ENCODE data around the gene LSM11. TPM values are rescaled to one million over a fixed set of nuclear protein-coding genes. Genes with fewer than 3 reads are reported as not detected.

The LSM11 gene
- total and polyA plus RNA-seq, 5 donors from 2014 or later, result 0.22 to 1.6 (median 0.84) TPM

- H3K27me3 Mint-ChIP-seq, result no peaks in the 10 kb centered on the region
- H3K36me3 ChIP-seq (ENCODE audit: control insufficient read depth, insufficient read depth, low read length), result peaks cover 21% of the 10 kb centered on the region
- no peaks in the 10 kb centered on the region for H3K9me3 Mint-ChIP-seq
- ATAC-seq (ENCODE audit: low read depth in 2 of 2), result no peak
- DNase-seq, result no peak
- no peaks in the 10 kb centered on the region for H3K27me3 ChIP-seq (ENCODE audit: control insufficient read depth, insufficient read depth, low read length)
- no peak overlapping the region for H3K4me3 ChIP-seq (ENCODE audit: low read depth, low read length)
- no peak overlapping the region for H3K27ac Mint-ChIP-seq
- H3K4me3 Mint-ChIP-seq, result no peak overlapping the region
- no peak overlapping the region for H3K27ac ChIP-seq (ENCODE audit: insufficient read depth, low read length, poor library complexity, severe bottlenecking)
- H3K4me1 Mint-ChIP-seq, result peaks cover 8 to 26% (median 21%) of the 10 kb centered on the region in 4 donors
- H3K9me3 ChIP-seq (ENCODE audit: control insufficient read depth in 2 of 2, low read length in 2 of 2), result no peaks in the 10 kb centered on the region
- H3K36me3 Mint-ChIP-seq, result peaks cover 29% of the 10 kb centered on the region
- H3K4me1 ChIP-seq (ENCODE audit: control insufficient read depth, insufficient read depth, low read length, poor library complexity, severe bottlenecking), result peaks cover 11% of the 10 kb centered on the region
These were observed 9.1 kb upstream of the LSM11 start for GRCh38 chr5:157734436-157734835.

DNA sequence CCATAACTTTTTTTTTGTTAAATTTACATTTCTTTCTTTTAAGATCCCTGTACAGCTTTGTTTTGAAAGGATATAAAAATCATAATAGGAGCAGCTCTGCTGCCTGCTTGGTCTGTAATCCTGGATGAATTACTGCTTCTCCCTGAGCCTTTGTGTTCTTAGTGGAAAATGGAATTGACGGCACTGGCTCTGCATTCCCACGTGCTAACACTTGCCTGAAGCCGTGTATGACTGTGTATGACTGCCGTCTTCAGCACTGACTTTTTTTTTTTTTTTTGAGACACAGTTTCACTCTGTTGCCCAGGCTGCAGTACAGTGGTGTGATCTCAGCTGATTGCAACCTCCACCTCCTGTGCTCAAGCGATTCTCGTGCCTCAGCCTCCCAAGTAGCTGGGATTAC lies 7.5 kb upstream of the LSM11 start:
- Histone ChIP-seq H3K4me3 (ENCODE audit: low read depth, low read length) (no peak overlapping the region), H3K27me3 (ENCODE audit: control insufficient read depth, insufficient read depth, low read length) (no peaks in the 10 kb centered on the region), H3K9me3 (ENCODE audit: control insufficient read depth in 2 of 2, low read length in 2 of 2) (no peaks in the 10 kb centered on the region), H3K4me1 (ENCODE audit: control insufficient read depth, insufficient read depth, low read length, poor library complexity, severe bottlenecking) (peaks cover 8% of the 10 kb centered on the region), H3K36me3 (ENCODE audit: control insufficient read depth, insufficient read depth, low read length) (peaks cover 21% of the 10 kb centered on the region), H3K27ac (ENCODE audit: insufficient read depth, low read length, poor library complexity, severe bottlenecking) (no peak overlapping the region)
- ATAC-seq (ENCODE audit: low read depth in 2 of 2), result no peak
- Mint-ChIP-seq H3K4me3 (no peak overlapping the region), H3K27me3 (no peaks in the 10 kb centered on the region), H3K9me3 (no peaks in the 10 kb centered on the region), H3K36me3 (peaks cover 29% of the 10 kb centered on the region), H3K27ac (peak overlapping the region in 1 of 3 donors; percentile 74), H3K4me1 (peaks cover 12 to 26% (median 20%) of the 10 kb centered on the region in 4 donors)
- no peak for DNase-seq

- no peaks in the 10 kb centered on the region for H3K27me3 ChIP-seq (ENCODE audit: control insufficient read depth, insufficient read depth, low read length)
- Mint-ChIP-seq H3K27me3 (no peaks in the 10 kb centered on the region), H3K4me1 (peaks cover 12 to 21% (median 19%) of the 10 kb centered on the region in 4 donors), H3K27ac (no peak overlapping the region), H3K9me3 (no peaks in the 10 kb centered on the region), H3K36me3 (peaks cover 21% of the 10 kb centered on the region), H3K4me3 (peak overlapping the region in 1 of 4 donors; percentile 62)
- H3K4me3 ChIP-seq (ENCODE audit: low read depth, low read length), result no peak overlapping the region
- DNase-seq (no peak), ATAC-seq (ENCODE audit: low read depth in 2 of 2) (no peak)
- peaks cover 21% of the 10 kb centered on the region for H3K36me3 ChIP-seq (ENCODE audit: control insufficient read depth, insufficient read depth, low read length)
- peaks cover 10% of the 10 kb centered on the region for H3K4me1 ChIP-seq (ENCODE audit: control insufficient read depth, insufficient read depth, low read length, poor library complexity, severe bottlenecking)
- no peaks in the 10 kb centered on the region for H3K9me3 ChIP-seq (ENCODE audit: control insufficient read depth in 2 of 2, low read length in 2 of 2)
- H3K27ac ChIP-seq (ENCODE audit: insufficient read depth, low read length, poor library complexity, severe bottlenecking), result no peak overlapping the region
These were observed 3.9 kb upstream of the LSM11 start for GRCh38 chr5:157739388-157740228.

DNA sequence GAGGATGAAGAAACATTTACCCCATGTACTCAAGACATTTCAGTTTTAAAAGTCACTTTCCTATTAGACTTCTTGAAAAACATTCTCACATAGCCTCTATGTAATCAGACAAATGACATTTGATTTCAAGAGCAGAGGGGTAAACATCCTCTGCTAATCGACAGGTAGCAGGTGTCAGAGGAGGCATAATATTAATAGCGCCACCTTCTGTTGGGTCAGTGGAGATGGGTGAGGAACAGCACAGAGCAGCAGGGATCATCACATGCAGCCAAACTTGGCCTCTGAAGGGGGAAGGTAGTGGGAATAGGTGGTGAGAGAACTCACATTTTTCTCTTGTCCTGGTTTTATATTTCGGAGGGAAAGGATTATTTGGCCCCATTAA lies 3.3 kb upstream of the LSM11 start:
- Histone ChIP-seq H3K36me3 (ENCODE audit: control insufficient read depth, insufficient read depth, low read length) (peaks cover 20% of the 10 kb centered on the region), H3K4me1 (ENCODE audit: control insufficient read depth, insufficient read depth, low read length, poor library complexity, severe bottlenecking) (peaks cover 16% of the 10 kb centered on the region), H3K27me3 (ENCODE audit: control insufficient read depth, insufficient read depth, low read length) (no peaks in the 10 kb centered on the region), H3K4me3 (ENCODE audit: low read depth, low read length) (no peak overlapping the region), H3K27ac (ENCODE audit: insufficient read depth, low read length, poor library complexity, severe bottlenecking) (no peak overlapping the region), H3K9me3 (ENCODE audit: control insufficient read depth in 2 of 2, low read length in 2 of 2) (no peaks in the 10 kb centered on the region)
- ATAC-seq (ENCODE audit: low read depth in 2 of 2) (no peak), DNase-seq (peak in 2 of 3 donors; percentile 51 to 68)
- H3K9me3 Mint-ChIP-seq, result no peaks in the 10 kb centered on the region
- H3K27ac Mint-ChIP-seq, result peak overlapping the region in 1 of 3 donors; percentile 85
- H3K36me3 Mint-ChIP-seq, result peaks cover 21% of the 10 kb centered on the region
- H3K4me1 Mint-ChIP-seq, result peaks cover 14 to 27% (median 24%) of the 10 kb centered on the region in 4 donors
- no peaks in the 10 kb centered on the region for H3K27me3 Mint-ChIP-seq
- H3K4me3 Mint-ChIP-seq, result peak overlapping the region in 2 of 4 donors; percentile 62 to 79

DNA sequence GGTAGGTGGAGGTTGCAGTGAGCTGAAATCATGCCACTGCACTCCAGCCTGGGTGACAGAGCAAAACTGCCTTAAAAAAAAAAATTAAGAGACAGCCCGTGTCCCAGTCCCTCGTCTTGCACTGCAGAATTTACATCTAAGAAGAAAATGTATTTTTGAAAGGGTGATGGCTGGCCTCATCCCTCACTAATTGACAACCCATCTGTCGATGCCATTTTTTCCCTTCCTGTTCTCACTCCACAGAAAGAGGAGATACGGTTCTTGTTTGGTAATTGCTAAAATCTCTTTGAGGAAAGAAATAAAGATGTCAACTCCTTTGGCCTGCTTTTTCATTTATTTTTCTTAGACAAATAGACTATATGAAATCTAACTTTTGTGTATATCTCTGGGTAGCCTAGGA lies 2.4 kb upstream of the LSM11 start:
- H3K36me3 Mint-ChIP-seq, result peaks cover 21% of the 10 kb centered on the region
- peaks cover 18% of the 10 kb centered on the region for H3K4me1 ChIP-seq (ENCODE audit: control insufficient read depth, insufficient read depth, low read length, poor library complexity, severe bottlenecking)
- no peak overlapping the region for H3K27ac ChIP-seq (ENCODE audit: insufficient read depth, low read length, poor library complexity, severe bottlenecking)
- no peaks in the 10 kb centered on the region for H3K9me3 ChIP-seq (ENCODE audit: control insufficient read depth in 2 of 2, low read length in 2 of 2)
- peak overlapping the region in 1 of 4 donors; percentile 10 for H3K4me3 Mint-ChIP-seq
- H3K9me3 Mint-ChIP-seq, result no peaks in the 10 kb centered on the region
- peaks cover 12% of the 10 kb centered on the region for H3K36me3 ChIP-seq (ENCODE audit: control insufficient read depth, insufficient read depth, low read length)
- no peaks in the 10 kb centered on the region for H3K27me3 ChIP-seq (ENCODE audit: control insufficient read depth, insufficient read depth, low read length)
- no peak overlapping the region for H3K27ac Mint-ChIP-seq
- no peaks in the 10 kb centered on the region for H3K27me3 Mint-ChIP-seq
- DNase-seq (no peak), ATAC-seq (ENCODE audit: low read depth in 2 of 2) (no peak)
- H3K4me1 Mint-ChIP-seq, result peaks cover 14 to 35% (median 28%) of the 10 kb centered on the region in 4 donors
- H3K4me3 ChIP-seq (ENCODE audit: low read depth, low read length), result no peak overlapping the region

DNA sequence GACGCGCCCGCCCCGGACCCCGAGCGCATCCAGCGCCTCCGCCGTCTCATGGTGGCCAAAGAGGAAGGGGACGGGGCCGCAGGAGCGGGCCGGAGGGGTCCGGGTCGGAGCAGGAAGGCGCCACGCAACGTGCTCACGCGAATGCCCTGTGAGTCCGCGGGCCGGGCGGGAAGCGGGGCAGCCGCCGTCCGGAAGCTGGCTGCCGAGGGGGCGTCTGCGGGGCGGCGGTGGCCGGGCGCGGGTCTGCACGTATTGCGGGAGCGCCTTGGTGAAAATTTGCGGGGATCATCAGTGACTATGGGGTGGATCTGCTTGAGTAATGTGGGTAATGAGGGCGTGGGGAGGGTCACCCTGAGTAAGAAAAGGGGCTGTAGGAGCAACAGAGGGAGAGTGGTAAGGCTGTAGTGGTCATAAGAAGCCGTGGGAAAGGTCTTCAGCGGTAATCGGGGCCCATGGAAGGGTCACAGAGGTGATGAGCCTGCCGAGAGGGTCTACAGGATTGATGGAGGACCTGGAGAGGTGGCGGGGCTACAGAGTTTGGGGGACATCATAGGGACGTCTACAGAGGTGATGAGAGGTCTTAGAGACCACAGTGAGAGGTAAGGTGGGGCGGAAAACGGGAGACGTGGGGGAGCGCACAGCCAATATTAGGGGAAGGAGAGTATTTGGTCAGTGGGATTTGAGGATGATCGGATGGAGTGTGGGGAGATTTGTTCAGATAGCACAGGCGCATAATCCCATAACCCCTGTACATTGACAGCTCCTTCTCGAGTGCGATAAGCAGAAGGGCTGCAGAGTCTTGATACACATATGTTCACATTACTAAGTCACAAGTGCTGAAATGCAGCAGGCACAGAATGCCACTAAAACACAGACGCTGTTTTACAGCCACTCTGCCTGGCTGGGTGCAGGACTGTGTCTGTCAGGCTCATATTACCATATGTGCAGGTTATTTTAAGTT lies 819 bp downstream of the LSM11 start:
- Histone ChIP-seq H3K36me3 (ENCODE audit: control insufficient read depth, insufficient read depth, low read length) (peaks cover 1% of the 10 kb centered on the region), H3K4me3 (ENCODE audit: low read depth, low read length) (peak overlapping the region; percentile 65), H3K4me1 (ENCODE audit: control insufficient read depth, insufficient read depth, low read length, poor library complexity, severe bottlenecking) (peaks cover 18% of the 10 kb centered on the region), H3K27ac (ENCODE audit: insufficient read depth, low read length, poor library complexity, severe bottlenecking) (no peak overlapping the region), H3K9me3 (ENCODE audit: control insufficient read depth in 2 of 2, low read length in 2 of 2) (no peaks in the 10 kb centered on the region), H3K27me3 (ENCODE audit: control insufficient read depth, insufficient read depth, low read length) (no peaks in the 10 kb centered on the region)
- Mint-ChIP-seq H3K4me3 (peak overlapping the region; percentile 92 to 97 (median 94)), H3K9me3 (no peaks in the 10 kb centered on the region), H3K4me1 (peaks cover 14 to 53% (median 38%) of the 10 kb centered on the region in 4 donors), H3K36me3 (peaks cover 2% of the 10 kb centered on the region), H3K27ac (peak overlapping the region; percentile 88 to 98 (median 95)), H3K27me3 (no peaks in the 10 kb centered on the region)
- DNase-seq (peak in 2 of 3 donors; percentile 17 to 39), ATAC-seq (ENCODE audit: low read depth in 2 of 2) (no peak)

GRCh38 chr5:157745041-157745456 lies 1.5 kb downstream of the LSM11 start:
- H3K4me1 ChIP-seq (ENCODE audit: control insufficient read depth, insufficient read depth, low read length, poor library complexity, severe bottlenecking), result peaks cover 18% of the 10 kb centered on the region
- H3K27ac Mint-ChIP-seq, result peak overlapping the region in 1 of 3 donors; percentile 88
- no peaks in the 10 kb centered on the region for H3K36me3 ChIP-seq (ENCODE audit: control insufficient read depth, insufficient read depth, low read length)
- H3K4me3 Mint-ChIP-seq, result peak overlapping the region; percentile 92 to 97 (median 94)
- H3K27me3 ChIP-seq (ENCODE audit: control insufficient read depth, insufficient read depth, low read length), result no peaks in the 10 kb centered on the region
- peak overlapping the region; percentile 65 for H3K4me3 ChIP-seq (ENCODE audit: low read depth, low read length)
- no peak overlapping the region for H3K27ac ChIP-seq (ENCODE audit: insufficient read depth, low read length, poor library complexity, severe bottlenecking)
- H3K9me3 Mint-ChIP-seq, result no peaks in the 10 kb centered on the region
- ATAC-seq (ENCODE audit: low read depth in 2 of 2) (no peak), DNase-seq (no peak)
- H3K36me3 Mint-ChIP-seq, result no peaks in the 10 kb centered on the region
- H3K27me3 Mint-ChIP-seq, result no peaks in the 10 kb centered on the region
- peaks cover 14 to 56% (median 37%) of the 10 kb centered on the region in 4 donors for H3K4me1 Mint-ChIP-seq
- no peaks in the 10 kb centered on the region for H3K9me3 ChIP-seq (ENCODE audit: control insufficient read depth in 2 of 2, low read length in 2 of 2)
